Neural cell (in vitro differentiated cells): ENCODE measurements around the gene CDC42BPB.

ENCODE experiments used
- EP300 ChIP-seq: fragments of 450-650 bp; conservative IDR thresholded peaks from 2 replicates; pipeline ENCODE4 v1.6.1; 2014; ENCODE audit warnings: antibody characterized with exemption, mild to moderate bottlenecking, moderate library complexity; ENCODE audit not compliant: poor library complexity, severe bottlenecking
- RAD21 ChIP-seq: fragments of 450-650 bp; conservative IDR thresholded peaks from 2 replicates; pipeline ENCODE4 v1.6.1; 2014; ENCODE audit warnings: antibody characterized with exemption, mild to moderate bottlenecking, moderate library complexity
- TF ChIP-seq, protein P1 (sequence below): fragments of 450-650 bp; IDR thresholded peaks from 2 replicates; pipeline ENCODE4 v1.5.1; 2014; ENCODE audit warnings: antibody characterized with exemption, mild to moderate bottlenecking, moderate library complexity; ENCODE audit not compliant: poor library complexity, severe bottlenecking

DNA sequence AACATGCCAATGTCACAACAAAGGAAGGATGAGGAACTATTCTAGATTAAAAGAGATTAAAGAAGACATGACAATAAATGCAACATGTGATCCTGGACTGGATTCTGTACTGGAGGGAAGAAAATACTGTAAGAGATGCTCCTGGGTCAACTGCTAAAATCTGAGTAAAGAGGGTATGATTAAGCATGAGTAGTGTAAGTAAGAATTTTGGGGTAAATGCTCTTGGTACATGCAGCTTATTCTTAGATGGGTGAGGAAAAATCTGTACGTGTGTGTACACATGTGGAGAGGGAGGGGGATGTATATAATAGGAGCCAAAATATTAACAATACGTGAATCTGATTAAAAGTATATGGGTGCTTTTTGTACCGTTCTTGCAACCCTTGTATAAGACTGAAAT is 66.0 kb downstream of the CDC42BPB start:
- no peak for TF ChIP-seq RAD21
- TF ChIP-seq, protein P1, sequence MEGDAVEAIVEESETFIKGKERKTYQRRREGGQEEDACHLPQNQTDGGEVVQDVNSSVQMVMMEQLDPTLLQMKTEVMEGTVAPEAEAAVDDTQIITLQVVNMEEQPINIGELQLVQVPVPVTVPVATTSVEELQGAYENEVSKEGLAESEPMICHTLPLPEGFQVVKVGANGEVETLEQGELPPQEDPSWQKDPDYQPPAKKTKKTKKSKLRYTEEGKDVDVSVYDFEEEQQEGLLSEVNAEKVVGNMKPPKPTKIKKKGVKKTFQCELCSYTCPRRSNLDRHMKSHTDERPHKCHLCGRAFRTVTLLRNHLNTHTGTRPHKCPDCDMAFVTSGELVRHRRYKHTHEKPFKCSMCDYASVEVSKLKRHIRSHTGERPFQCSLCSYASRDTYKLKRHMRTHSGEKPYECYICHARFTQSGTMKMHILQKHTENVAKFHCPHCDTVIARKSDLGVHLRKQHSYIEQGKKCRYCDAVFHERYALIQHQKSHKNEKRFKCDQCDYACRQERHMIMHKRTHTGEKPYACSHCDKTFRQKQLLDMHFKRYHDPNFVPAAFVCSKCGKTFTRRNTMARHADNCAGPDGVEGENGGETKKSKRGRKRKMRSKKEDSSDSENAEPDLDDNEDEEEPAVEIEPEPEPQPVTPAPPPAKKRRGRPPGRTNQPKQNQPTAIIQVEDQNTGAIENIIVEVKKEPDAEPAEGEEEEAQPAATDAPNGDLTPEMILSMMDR, result no peak
- no peak for TF ChIP-seq EP300
